ENCODE measurements around the gene ARIH1.
"Not testable (repeated sequence)": the region's sequence is repeated elsewhere in the genome, so short reads cannot be mapped to it uniquely, and the experiment has no call there.

The ARIH1 gene, protein sequence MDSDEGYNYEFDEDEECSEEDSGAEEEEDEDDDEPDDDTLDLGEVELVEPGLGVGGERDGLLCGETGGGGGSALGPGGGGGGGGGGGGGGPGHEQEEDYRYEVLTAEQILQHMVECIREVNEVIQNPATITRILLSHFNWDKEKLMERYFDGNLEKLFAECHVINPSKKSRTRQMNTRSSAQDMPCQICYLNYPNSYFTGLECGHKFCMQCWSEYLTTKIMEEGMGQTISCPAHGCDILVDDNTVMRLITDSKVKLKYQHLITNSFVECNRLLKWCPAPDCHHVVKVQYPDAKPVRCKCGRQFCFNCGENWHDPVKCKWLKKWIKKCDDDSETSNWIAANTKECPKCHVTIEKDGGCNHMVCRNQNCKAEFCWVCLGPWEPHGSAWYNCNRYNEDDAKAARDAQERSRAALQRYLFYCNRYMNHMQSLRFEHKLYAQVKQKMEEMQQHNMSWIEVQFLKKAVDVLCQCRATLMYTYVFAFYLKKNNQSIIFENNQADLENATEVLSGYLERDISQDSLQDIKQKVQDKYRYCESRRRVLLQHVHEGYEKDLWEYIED

GRCh38 chr15:72473614-72474465 lies at the start of gene ARIH1:
TSS of gene ARIH1 (plus strand) at chr15:72474330. CDS start at chr15:72474640, 310 bp downstream.
- DNase-seq: peak; percentile 98

GRCh38 chr15:72426753-72427152 lies 47.4 kb upstream of the ARIH1 start:
- no peak for DNase-seq

GRCh38 chr15:72437650-72438316 lies 36.3 kb upstream of the ARIH1 start:
- DNase-seq: no peak

GRCh38 chr15:72442848-72443247 lies 31.3 kb upstream of the ARIH1 start:
- DNase-seq: not testable (repeated sequence)

DNA sequence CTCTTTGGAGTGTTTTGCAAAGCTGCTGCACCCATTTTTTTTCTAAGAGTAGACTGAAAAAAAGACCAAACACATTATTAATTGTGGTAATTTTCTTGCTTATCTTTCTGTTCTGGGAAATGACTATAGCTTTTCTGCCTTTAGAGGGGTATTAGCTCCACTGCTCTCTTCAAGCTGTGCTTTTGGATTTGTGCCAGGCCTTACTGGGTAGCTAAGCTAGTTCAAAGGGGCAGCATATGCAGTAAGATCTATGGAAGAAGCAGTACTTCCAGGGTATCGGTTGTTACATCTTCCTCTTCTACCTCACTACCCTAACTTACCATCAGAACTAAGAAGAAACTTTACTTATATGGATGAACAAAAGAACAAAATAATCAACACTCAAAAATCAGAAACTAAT lies 28.7 kb upstream of the ARIH1 start:
- no peak for DNase-seq

DNA sequence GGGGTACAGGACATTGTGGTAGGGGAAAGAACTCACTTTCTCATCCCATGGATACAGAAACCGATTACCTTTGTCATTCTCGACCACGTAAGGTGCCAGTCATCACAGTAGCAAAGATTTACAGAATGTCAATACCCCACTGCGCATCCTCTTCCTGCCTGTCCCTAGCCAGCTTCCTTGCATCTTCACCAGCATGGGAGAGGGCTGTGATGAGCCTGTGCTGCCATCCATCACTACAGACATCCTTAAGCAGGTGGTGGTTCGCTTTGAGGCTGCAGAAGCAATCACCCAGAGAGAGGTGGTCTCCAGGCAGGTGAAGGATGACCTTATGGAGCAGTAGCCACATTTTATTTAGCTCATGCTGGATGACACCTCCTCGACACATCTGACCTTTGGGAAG lies 23.3 kb upstream of the ARIH1 start:
- DNase-seq: no peak

DNA sequence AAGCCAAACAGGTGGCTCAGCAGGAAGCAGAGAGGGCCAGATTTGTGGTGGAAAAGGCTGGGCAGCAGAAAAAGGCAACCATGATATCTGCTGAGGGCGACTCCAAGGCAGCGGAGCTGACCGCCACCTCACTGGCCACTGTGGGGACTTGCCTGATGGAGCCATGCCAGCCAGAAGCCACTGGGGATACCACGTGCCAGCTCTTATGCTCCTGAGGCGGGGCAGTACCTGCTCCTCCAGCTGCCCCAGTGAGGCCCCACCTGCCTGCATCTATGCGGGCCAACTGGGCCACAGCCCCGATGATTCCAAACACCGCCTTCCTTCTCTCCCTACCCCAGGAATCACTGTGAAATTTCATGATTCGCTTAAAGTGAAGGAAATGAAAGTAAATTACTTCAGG lies 22.9 kb upstream of the ARIH1 start:
- DNase-seq: no peak

GRCh38 chr15:72456684-72457083 lies 17.4 kb upstream of the ARIH1 start:
- DNase-seq: no peak

- DNase-seq: no peak
These were observed 13.7 kb upstream of the ARIH1 start for GRCh38 chr15:72460402-72460801.

- no peak for DNase-seq
These were observed 10.4 kb upstream of the ARIH1 start for GRCh38 chr15:72463702-72464101.

- DNase-seq: no peak
These were observed 9.9 kb upstream of the ARIH1 start for GRCh38 chr15:72464251-72464650.

- DNase-seq: no peak
These were observed 6.0 kb upstream of the ARIH1 start for GRCh38 chr15:72468103-72468502.

- DNase-seq: no peak
These were observed 1.0 kb upstream of the ARIH1 start for GRCh38 chr15:72472992-72473610.

DNA sequence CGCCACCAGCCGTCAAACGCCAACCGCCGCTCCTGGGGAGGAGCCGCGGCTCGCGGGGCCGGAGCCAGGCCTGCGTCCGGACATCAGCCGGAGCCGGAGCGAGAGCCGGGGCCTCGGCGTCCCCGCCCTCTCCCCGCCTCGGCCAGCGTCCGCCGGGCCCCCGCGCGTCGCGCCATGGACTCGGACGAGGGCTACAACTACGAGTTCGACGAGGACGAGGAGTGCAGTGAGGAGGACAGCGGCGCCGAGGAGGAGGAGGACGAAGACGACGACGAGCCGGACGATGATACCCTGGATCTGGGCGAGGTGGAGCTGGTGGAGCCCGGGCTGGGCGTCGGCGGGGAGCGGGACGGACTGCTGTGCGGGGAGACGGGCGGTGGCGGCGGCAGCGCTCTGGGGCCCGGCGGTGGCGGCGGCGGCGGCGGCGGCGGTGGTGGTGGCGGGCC lies 359 bp downstream of the ARIH1 start:
- no peak for DNase-seq

DNA sequence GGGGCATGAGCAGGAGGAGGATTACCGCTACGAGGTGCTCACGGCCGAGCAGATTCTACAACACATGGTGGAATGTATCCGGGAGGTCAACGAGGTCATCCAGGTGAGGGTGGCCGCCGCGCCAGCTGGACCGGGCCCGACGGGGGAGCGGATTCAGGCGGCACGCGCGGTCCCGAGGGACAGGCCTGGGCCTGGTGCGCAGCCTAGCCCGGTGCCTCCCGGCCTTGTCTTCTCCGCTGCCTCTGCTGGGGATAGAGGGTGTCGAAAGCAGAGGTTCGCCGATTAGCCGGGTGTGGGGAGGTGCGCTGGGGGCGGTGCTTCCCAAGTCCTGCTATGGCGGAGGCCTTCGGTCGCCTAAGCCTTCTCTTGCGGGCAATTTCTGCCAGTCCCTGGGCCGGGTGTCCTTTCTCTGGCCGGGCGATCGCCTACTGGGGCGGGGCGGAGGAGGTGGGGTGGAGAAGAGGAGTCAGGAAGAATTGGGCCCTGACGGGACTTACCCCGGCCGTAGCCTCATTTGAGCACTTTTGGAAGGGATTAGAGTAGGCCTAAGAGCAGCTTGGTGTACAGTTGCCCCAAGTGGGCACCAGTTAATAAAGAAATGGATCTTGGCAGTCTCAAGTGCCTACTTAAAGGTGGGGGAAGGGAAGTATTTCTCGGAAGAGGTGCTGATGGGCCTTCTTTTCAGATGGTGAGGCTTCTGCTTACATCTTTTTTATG lies 940 bp downstream of the ARIH1 start:
- peak; percentile 87 for DNase-seq

DNA sequence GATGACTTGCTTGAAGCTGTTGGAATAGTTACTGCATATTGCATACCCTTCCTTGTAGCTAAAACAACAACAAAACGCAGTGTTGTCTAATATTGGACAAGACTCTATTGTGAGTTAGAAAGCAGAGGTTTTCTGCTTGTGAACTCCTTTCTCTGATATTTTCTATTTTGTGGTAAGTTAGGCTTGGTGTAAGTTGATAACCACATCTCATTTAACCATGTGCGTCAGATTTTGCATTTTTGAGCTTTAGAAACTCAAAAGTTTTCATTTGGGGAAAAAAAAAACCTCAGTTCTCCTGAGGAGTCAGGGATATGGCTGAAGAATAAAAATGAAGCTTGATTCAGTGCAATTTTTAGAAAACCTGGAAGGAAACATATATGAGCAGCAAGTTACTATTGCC lies 1.5 kb downstream of the ARIH1 start:
- no peak for DNase-seq

GRCh38 chr15:72476330-72476729 lies 2.2 kb downstream of the ARIH1 start:
- DNase-seq: not testable (repeated sequence)

GRCh38 chr15:72481015-72481659 lies 7.0 kb downstream of the ARIH1 start:
- no peak for DNase-seq

DNA sequence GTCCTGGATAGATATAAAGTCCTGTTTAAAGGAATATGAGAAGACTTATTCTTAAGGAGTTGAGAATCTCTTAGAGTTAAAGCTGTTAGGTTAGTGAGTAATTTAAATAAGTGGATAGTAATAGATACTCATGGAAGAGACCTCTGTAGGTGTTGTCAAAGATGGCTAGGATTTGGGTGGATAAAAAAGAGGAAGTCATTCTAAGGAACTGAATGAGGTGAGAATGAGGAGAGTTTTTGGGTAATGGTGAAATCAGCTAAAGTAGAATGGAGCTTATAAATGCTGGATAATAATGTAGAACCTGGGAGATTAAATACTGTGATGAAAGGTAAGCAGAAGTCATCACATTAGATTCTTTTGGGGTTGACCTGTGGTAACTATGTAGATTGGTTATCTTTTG lies 8.1 kb downstream of the ARIH1 start:
- DNase-seq: no peak

DNA sequence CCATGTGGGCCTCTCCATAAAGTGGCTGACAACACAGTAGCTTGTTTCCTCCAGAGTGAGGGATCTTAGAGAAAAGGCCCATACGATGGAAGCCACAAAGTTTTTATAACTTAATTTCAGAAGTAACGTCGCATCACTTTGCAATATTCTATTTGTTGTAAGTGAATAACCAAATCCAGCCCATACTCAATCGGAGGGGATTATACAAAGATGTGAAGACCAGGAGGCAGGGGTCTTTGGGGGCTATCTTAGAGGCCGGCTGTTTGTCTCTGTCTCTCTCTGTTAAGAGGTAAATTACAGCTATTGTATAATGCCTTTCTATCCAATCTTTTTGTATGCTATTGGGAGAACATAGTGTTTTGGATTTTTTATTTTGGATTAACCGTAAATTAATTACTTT lies 9.1 kb downstream of the ARIH1 start:
- DNase-seq: no peak

DNA sequence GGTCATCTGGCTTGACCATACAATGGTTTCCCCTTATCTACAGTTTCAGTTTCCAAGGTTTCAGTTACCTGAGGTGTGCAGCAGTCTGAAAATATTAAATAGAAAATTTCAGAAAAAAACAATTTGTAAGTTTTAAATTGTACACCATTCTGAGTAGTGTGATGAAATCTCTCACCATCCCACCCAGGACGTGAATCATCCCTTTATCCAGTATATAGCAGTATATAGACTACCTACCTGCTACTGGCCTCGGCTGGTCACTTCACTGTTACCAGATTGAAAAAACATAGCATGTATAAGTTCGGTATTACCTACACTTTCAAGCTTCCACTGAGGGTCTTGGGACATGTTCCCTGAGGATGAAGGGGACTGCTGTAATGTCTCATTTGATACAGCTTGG lies 12.0 kb downstream of the ARIH1 start:
- DNase-seq: no peak

Data from left hindlimb (tissue), 1 donor.